Chondrocyte (in vitro differentiated cells): ENCODE results near the gene ZNF423. TPM values are rescaled to one million over a fixed set of nuclear protein-coding genes. Genes with fewer than 3 reads are reported as not detected.
A peak's percentile ranks its signal among the peaks of the same experiment; 100 is the strongest.

Experiments used
- DNase-seq: peaks from one replicate; pipeline ENCODE4 v3.0.0; 2021; ENCODE audit warnings: mixed read lengths, low spot score
- H3K27ac Mint-ChIP-seq: one replicate; pipeline ENCODE4 v1.8.0; 2021; ENCODE audit warnings: mild to moderate bottlenecking, moderate library complexity, mixed read lengths; ENCODE audit not compliant: unreplicated experiment
- H3K27me3 Mint-ChIP-seq: 2 replicates; pipeline ENCODE4 v1.8.0; 2021; ENCODE audit warnings: low read depth, mixed read lengths
- H3K36me3 Mint-ChIP-seq: 2 replicates; pipeline ENCODE4 v1.8.0; 2021; ENCODE audit warnings: low read depth, mixed read lengths
- H3K4me1 Mint-ChIP-seq: 2 replicates; pipeline ENCODE4 v1.8.0; 2021; ENCODE audit warnings: low read depth, mild to moderate bottlenecking, mixed read lengths
- H3K4me3 Mint-ChIP-seq: one replicate; pipeline ENCODE4 v1.8.0; 2021; ENCODE audit warnings: mild to moderate bottlenecking, moderate library complexity, mixed read lengths; ENCODE audit not compliant: unreplicated experiment
- H3K9me3 Mint-ChIP-seq: 2 replicates; pipeline ENCODE4 v1.8.0; 2021; ENCODE audit warnings: low read depth, mixed read lengths
- CTCF ChIP-seq: fragments of 200-600 bp; sonication (generic); IDR thresholded peaks from 2 replicates; pipeline ENCODE4 v1.5.0; 2021; ENCODE audit warnings: antibody characterized with exemption, mild to moderate bottlenecking, moderate library complexity
- total RNA-seq: library from RNA; stranded (reverse); gene quantifications from 3 replicates; pipeline ENCODE4 v1.2.1, GENCODE V29; 2021

The ZNF423 gene
- total RNA-seq, 1 donor from 2014 or later = 4.7 TPM

GRCh38 chr16:49859125-49859811 lies 3.4 kb upstream of the ZNF423 start:
- no peak for TF ChIP-seq CTCF
- DNase-seq = no peak
- Mint-ChIP-seq H3K4me3 (peak overlapping the region; percentile 58), H3K4me1 (peaks cover 22% of the 10 kb centered on the region), H3K36me3 (no peaks in the 10 kb centered on the region), H3K9me3 (no peaks in the 10 kb centered on the region), H3K27ac (no peak overlapping the region), H3K27me3 (peaks cover 1% of the 10 kb centered on the region)

- no peak for DNase-seq
- Mint-ChIP-seq H3K27me3 (peaks cover 1% of the 10 kb centered on the region), H3K4me1 (peaks cover 31% of the 10 kb centered on the region), H3K36me3 (no peaks in the 10 kb centered on the region), H3K9me3 (no peaks in the 10 kb centered on the region), H3K4me3 (peak overlapping the region; percentile 58), H3K27ac (no peak overlapping the region)
- no peak for TF ChIP-seq CTCF
These were observed 2.5 kb upstream of the ZNF423 start for GRCh38 chr16:49858200-49859124.

GRCh38 chr16:49857423-49858181 lies 1.7 kb upstream of the ZNF423 start:
- DNase-seq = no peak
- H3K4me1 Mint-ChIP-seq = peaks cover 32% of the 10 kb centered on the region
- TF ChIP-seq CTCF = peak; percentile 87
- peak overlapping the region; percentile 42 for H3K27ac Mint-ChIP-seq
- peaks cover 1% of the 10 kb centered on the region for H3K27me3 Mint-ChIP-seq
- peak overlapping the region; percentile 64 for H3K4me3 Mint-ChIP-seq
- H3K36me3 Mint-ChIP-seq = no peaks in the 10 kb centered on the region
- H3K9me3 Mint-ChIP-seq = no peaks in the 10 kb centered on the region

- peak overlapping the region; percentile 85 for H3K27ac Mint-ChIP-seq
- TF ChIP-seq CTCF = peak; percentile 5
- H3K4me1 Mint-ChIP-seq = peaks cover 25% of the 10 kb centered on the region
- H3K27me3 Mint-ChIP-seq = peaks cover 1% of the 10 kb centered on the region
- H3K36me3 Mint-ChIP-seq = no peaks in the 10 kb centered on the region
- H3K4me3 Mint-ChIP-seq = peak overlapping the region; percentile 81
- H3K9me3 Mint-ChIP-seq = no peaks in the 10 kb centered on the region
- DNase-seq = no peak
These were observed 889 bp upstream of the ZNF423 start for GRCh38 chr16:49856672-49857330.
